ENCODE data around the gene LTBP1.

LTBP1 gene

DNA sequence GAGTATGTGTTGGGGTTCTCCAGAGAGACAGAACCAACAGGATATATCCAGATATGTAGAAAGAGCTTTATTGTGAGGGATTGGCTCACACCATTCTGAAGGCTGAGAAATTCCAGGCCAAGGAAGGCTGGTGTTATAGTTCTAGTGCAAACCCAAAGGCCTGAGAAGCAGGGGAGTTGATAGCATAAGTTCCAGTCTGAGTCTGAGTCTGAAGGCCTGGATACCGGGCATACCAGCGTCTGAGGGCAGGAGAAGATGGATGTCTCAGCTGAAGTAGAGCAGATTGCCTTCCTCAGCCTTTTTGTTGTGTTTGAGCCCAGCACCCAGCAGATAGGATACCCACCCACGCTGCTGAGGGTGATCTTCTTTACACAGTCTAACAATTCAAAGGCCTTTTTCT is 318.0 kb downstream of the LTBP1 start:
- DNase-seq (ENCODE audit: low read depth in 1 of 2, low spot score in 1 of 2): no peak
- Histone ChIP-seq H3K4me3 (replicated peaks; ENCODE audit: insufficient read depth, low read length) (no peak overlapping the region), H3K27ac (replicated peaks) (no peak overlapping the region), H3K27me3 (ENCODE audit: insufficient read depth, poor library complexity, severe bottlenecking) (no peaks in the 10 kb centered on the region)
- TF ChIP-seq SPI1 (IDR thresholded peaks at IDR 0.05; ENCODE audit: borderline replicate concordance, low read depth) (no peak), CTCF (IDR thresholded peaks at IDR 0.05; ENCODE audit: insufficient read depth, low read length) (no peak), REST (IDR thresholded peaks at IDR 0.05; ENCODE audit: insufficient replicate concordance, low read depth) (no peak), GABPA (IDR thresholded peaks at IDR 0.05; ENCODE audit: low read depth) (no peak)

DNA sequence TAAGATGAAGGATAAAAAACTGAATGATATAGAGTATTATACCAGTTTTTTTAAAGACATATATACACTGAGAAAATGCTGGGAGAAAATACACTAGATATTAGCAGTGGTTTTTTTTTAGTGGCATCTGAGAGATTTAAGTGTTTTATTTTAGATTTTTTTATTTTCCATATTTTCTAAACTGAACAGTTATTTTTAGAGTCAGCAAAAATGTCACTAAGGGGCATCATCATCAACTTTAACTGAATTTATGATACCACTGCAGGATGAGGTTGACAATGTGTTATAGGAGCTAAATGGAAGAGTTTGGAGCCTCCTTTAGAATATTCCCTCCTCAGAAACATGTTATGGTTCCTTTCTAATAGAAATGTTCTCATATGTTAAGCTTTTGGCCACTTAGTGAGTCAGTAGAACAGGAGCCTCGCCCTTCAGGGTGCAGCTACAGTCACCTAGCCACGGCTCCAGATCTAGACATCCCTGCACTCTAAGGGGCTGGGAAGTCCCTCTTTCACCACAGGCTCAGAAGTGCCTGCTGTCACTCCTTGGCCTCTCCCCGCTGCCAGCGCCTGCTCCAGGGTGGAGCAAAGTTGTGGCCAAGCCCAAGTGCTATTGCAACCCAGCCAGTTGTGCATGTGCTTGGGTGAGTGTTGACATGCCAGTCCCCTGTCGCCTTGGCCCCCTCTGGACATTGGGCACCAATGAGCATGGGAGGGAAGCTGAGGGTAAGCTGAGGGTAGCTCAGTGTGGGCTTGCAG is 319.0 kb downstream of the LTBP1 start:
- TF ChIP-seq REST (IDR thresholded peaks at IDR 0.05; ENCODE audit: insufficient replicate concordance, low read depth) (no peak), POLR2AphosphoS5 (IDR thresholded peaks at IDR 0.05; ENCODE audit: low read depth) (no peak), SPI1 (IDR thresholded peaks at IDR 0.05; ENCODE audit: borderline replicate concordance, low read depth) (no peak), CTCF (IDR thresholded peaks at IDR 0.05; ENCODE audit: insufficient read depth, low read length) (no peak), GABPA (IDR thresholded peaks at IDR 0.05; ENCODE audit: low read depth) (no peak)
- Histone ChIP-seq H3K4me3 (replicated peaks; ENCODE audit: insufficient read depth, low read length) (no peak overlapping the region), H3K27me3 (ENCODE audit: insufficient read depth, poor library complexity, severe bottlenecking) (no peaks in the 10 kb centered on the region), H3K27ac (replicated peaks) (no peak overlapping the region)
- DNase-seq (ENCODE audit: low read depth in 1 of 2, low spot score in 1 of 2): no peak

GRCh38 chr2:33266467-33266866 is 319.7 kb downstream of the LTBP1 start:
- DNase-seq (ENCODE audit: low read depth in 1 of 2, low spot score in 1 of 2): no peak
- Histone ChIP-seq H3K27me3 (ENCODE audit: insufficient read depth, poor library complexity, severe bottlenecking) (no peaks in the 10 kb centered on the region), H3K4me3 (replicated peaks; ENCODE audit: insufficient read depth, low read length) (no peak overlapping the region), H3K27ac (replicated peaks) (no peak overlapping the region)
- TF ChIP-seq POLR2AphosphoS5 (IDR thresholded peaks at IDR 0.05; ENCODE audit: low read depth) (no peak), SPI1 (IDR thresholded peaks at IDR 0.05; ENCODE audit: borderline replicate concordance, low read depth) (no peak), REST (IDR thresholded peaks at IDR 0.05; ENCODE audit: insufficient replicate concordance, low read depth) (no peak), GABPA (IDR thresholded peaks at IDR 0.05; ENCODE audit: low read depth) (no peak), CTCF (IDR thresholded peaks at IDR 0.05; ENCODE audit: insufficient read depth, low read length) (no peak)

Data from HL-60 (cell line).